OCI-LY7 (cell line): ENCODE results near the gene PANX3.

Experiments used
- EZH2phosphoT487 ChIP-seq: fragments of 200-600 bp; sonication (generic); IDR thresholded peaks from 2 replicates; pipeline ENCODE4 v1.6.1; 2018; ENCODE audit warnings: low read depth, borderline replicate concordance, mild to moderate bottlenecking, mixed run types, antibody characterized with exemption, low read length, moderate library complexity, mixed read lengths
- TF ChIP-seq, protein P1 (sequence below): fragments of 200-600 bp; sonication (generic); conservative IDR thresholded peaks from 2 replicates; pipeline ENCODE4 v1.5.1; 2014; ENCODE audit warnings: mild to moderate bottlenecking, antibody characterized with exemption, low read length, moderate library complexity, mixed read lengths

DNA sequence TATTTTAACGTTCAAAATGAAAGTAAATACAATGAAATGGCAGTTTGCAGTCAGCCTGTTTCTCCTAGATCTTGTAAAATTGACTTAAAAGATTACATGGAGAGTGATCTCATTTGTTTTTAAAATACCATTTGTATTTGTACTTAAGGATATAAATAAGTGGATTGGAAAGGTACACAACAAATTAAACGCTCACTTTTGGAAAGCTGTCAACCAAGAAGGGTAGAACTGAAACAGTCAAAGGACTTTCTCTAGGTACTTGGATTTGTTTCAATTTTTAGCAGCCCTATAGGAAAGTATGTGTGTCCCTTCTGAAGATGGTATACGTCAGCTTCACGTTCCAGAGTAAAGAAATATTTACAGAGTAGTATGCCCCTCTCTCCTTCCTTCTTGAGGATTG, 18.7 kb downstream of the PANX3 start:
- TF ChIP-seq, protein P1, sequence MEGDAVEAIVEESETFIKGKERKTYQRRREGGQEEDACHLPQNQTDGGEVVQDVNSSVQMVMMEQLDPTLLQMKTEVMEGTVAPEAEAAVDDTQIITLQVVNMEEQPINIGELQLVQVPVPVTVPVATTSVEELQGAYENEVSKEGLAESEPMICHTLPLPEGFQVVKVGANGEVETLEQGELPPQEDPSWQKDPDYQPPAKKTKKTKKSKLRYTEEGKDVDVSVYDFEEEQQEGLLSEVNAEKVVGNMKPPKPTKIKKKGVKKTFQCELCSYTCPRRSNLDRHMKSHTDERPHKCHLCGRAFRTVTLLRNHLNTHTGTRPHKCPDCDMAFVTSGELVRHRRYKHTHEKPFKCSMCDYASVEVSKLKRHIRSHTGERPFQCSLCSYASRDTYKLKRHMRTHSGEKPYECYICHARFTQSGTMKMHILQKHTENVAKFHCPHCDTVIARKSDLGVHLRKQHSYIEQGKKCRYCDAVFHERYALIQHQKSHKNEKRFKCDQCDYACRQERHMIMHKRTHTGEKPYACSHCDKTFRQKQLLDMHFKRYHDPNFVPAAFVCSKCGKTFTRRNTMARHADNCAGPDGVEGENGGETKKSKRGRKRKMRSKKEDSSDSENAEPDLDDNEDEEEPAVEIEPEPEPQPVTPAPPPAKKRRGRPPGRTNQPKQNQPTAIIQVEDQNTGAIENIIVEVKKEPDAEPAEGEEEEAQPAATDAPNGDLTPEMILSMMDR: no peak
- no peak for TF ChIP-seq EZH2phosphoT487
